ENCODE results near the gene NR1H4.

Gene NR1H4

DNA sequence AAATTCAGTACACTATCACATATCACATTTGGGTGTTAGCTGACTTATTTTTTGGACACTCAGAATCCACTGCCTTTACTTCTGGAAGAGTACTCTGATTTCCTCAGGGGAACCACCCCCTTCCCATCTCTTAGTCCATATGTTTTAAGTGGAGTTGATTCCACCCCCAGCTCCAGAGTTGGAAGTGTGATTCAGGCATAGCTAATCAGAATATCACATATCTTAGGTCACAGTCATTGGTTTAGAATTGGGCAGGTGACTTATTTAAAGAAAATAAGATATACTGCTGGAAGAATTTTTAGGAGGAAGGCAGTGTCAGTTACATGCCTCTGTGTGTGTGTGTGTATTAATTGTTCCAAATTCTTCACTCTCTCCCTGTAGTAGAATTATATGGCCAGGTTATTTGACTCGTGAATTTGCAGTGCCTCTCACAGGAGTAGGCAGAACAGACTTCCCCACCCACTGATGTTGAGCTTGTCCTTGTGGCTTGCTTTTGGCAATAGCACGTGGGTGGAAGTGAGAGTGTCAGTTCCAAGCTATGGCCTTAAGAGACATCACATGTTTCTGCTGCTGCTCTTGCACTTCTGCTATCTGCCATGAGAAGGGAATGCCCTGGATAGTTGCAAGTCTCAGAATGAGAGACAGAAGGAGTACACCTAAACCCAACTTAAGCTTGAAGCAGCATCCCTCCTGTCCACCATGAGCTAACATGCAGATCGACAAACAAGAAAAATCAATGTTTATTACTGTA, 93.4 kb downstream of the NR1H4 start:
- no peak overlapping the region for H3K4me3 ChIP-seq (ENCODE audit: low read depth, low read length)
- TF ChIP-seq, protein P1, sequence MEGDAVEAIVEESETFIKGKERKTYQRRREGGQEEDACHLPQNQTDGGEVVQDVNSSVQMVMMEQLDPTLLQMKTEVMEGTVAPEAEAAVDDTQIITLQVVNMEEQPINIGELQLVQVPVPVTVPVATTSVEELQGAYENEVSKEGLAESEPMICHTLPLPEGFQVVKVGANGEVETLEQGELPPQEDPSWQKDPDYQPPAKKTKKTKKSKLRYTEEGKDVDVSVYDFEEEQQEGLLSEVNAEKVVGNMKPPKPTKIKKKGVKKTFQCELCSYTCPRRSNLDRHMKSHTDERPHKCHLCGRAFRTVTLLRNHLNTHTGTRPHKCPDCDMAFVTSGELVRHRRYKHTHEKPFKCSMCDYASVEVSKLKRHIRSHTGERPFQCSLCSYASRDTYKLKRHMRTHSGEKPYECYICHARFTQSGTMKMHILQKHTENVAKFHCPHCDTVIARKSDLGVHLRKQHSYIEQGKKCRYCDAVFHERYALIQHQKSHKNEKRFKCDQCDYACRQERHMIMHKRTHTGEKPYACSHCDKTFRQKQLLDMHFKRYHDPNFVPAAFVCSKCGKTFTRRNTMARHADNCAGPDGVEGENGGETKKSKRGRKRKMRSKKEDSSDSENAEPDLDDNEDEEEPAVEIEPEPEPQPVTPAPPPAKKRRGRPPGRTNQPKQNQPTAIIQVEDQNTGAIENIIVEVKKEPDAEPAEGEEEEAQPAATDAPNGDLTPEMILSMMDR (IDR thresholded peaks at IDR 0.05; ENCODE audit: low read depth, low read length): no peak

DNA sequence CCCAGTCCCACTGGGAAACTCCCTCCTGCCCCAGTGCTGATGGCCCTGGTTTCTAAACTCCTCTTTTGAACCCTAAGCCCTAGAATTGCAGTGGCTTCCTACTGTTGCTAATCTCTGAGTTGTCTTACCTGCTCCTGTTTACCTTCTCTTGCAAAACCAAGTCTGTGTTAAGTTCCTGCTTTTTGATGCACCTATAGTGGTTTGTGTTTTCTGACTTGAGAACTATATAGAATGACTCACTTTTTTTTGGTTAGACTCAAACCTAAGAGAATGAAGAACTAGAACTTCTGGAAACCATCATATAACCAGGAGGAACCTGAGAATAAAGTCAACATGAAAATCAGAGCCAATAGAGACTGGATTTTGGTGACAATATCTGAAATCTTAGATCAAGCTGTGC, 94.3 kb downstream of the NR1H4 start:
- H3K4me3 ChIP-seq (ENCODE audit: low read depth, low read length): no peak overlapping the region
- TF ChIP-seq, protein P1 (IDR thresholded peaks at IDR 0.05; ENCODE audit: low read depth, low read length): no peak

DNA sequence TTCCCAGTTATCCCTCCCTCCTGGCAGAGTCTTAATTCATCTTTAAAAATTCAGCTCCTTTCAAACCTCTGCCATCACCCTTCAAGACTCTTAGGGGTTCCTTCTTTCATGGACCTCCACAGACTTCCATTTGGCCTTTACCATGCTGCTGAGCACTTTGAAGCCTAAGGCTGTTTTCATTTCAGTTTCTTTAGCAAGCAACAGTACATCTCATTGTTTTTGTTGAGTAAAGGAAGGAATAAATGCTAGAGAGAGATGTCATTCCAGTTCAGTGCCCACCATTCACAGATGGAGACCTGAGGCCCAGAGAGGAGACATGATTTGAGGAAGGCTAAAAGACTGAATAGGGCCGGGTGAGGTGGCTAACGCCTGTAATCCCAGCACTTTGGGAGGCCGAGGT, 98.5 kb downstream of the NR1H4 start:
- no peak overlapping the region for H3K4me3 ChIP-seq (ENCODE audit: low read depth, low read length)
- TF ChIP-seq, protein P1 (IDR thresholded peaks at IDR 0.05; ENCODE audit: low read depth, low read length): no peak

DNA sequence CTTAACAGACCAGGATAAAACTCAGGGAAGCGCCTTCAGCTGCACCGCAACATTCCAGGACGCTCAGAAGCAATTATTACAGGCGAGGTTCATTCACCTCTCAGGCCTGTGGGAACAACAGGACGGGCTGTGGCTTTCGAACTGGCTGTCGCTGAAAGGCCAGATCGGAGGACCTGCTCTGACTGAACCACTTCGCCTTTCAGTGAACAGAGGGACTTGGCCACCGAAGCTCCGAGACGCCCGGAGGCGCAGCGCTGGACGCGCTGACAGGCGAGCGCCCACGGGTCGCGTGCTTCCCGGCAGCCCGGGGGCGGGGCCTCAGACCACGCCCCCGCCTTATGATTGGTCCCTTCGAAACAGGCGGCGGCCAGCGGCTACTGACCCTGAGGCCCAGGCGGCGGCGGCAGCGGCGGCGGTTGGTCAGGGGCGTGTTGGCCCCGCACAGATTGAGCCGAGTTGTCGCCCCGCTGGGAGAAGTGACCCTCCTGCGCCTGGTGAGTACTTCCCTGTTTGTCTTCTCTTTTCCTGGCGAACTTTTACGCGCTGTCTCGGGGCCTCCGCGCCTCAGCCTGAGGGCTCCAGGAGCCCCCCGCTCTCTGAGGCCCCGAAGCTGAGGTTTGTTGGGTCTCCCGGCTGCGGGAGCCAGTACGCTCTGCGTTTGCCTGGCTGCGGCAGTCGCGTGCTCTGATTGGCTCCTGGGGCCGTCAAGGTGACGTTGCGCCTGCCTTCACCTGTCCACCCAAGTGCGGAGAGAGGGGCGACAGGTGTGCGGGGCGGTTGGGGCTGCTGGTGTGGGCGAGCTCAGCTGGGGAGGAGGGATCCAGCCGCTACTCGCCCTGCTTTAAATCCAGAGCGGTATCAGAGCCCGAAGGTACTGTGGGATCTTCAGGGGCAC, 99.9 kb downstream of the NR1H4 start, which contains the start of gene GAS2L3:
Gene GAS2L3, plus strand, starts transcription at position 393 of the 895 bp plus-strand sequence. CDS start 21,221 bp downstream, outside the sequence.
- peak within 1 kb of the TSS; percentile 89 for H3K4me3 ChIP-seq (ENCODE audit: low read depth, low read length)
- TF ChIP-seq, protein P1 (IDR thresholded peaks at IDR 0.05; ENCODE audit: low read depth, low read length): no peak

DNA sequence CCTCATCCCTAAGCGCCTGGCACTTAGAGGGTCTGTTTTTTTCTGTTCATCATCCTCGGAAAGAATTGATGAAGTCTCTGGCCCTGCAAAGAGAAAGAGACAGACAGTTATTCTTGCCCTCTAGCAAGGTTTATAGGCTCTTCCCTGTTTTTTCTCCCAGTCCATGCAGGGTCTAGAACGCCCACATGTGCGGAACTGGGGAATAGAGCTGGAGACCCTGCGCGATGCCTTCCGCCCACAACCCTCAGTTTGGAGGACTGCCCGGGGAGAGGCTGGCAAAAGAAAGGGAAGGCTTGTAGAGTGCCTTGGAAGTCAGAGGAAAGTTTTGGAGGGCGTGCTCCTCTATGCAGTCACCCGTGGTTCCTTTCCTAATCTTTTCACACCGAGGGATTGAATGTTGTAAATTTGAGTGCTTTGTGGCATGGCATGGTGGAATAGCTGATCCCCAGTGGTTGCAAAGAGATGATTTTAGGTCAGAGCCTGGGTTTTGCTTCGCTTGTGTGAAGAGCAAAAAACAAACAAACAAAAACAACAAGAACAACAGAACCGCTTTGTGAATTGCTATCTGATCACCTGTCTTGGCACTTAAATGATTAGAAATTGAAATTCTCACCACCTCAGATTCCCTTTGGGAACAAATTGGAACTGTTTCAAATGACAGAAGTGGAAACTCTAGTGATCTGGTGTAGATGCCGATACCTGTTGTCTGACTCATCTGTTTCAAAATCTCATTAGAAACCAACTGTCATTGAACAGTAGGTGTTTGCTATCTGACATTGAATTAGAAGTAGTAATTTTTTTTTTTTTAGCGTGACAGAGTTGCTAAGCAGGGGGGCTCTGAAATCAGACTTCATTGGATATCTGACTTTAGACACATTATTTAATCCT, 100.8 kb downstream of the NR1H4 start:
- H3K4me3 ChIP-seq (ENCODE audit: low read depth, low read length): peak overlapping the region; percentile 89
- TF ChIP-seq, protein P1 (IDR thresholded peaks at IDR 0.05; ENCODE audit: low read depth, low read length): no peak

DNA sequence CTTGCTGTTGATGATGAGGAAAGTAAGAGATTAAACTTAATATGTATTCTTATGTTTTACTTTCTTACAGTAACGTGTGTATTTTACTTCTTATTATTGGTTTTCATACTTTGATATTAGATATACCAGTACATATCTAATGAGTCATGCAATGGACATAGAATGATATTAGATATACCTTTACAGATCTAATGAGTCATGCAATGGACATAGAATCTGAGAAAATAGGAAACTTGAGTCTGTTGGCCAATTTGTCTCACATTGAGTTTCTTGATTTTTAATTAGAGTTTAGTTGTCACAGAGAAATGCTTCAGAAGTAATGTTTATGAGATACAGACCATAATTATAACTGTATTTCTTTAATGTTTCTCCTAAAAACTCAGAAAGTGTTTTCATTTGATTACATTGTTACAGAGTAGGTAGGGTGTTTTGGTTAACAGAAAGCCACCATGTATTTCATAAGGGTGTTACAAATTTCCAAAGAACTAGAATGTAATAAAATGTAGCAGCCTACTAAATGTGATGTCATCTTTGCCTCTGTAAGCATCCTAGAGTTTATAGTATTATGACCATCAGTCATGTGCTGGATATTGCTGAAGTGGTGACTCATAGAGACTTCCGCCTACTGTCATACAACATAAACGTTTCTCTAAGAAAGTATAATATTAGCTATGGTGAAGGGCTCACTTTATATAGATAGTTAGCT, 102.8 kb downstream of the NR1H4 start:
- TF ChIP-seq, protein P1 (IDR thresholded peaks at IDR 0.05; ENCODE audit: low read depth, low read length): no peak

More for the DNA sequence above, 102.8 kb downstream of the NR1H4 start:
- no peak overlapping the region for H3K4me3 ChIP-seq (ENCODE audit: low read depth, low read length)

Data from WI38 (cell line).